K562 (cell line): Measurements from ENCODE around the gene MGA. TPM values are rescaled to one million over a fixed set of nuclear protein-coding genes. Genes with fewer than 3 reads are reported as not detected.

Experiments
- ATAC-seq: fragments of 200-7000 bp; cut with Tn5 transposase; 3 replicates; pipeline ENCODE4 v1.9.1; 2020; ENCODE audit warnings: moderate library complexity
- BruUV-seq: library from RNA; stranded (reverse); fragments of 400-500 nt; replicated peaks from 2 replicates; lab custom pipeline; 2021; lab: Mats Ljungman, UMichigan
- CTCF ChIA-PET: fragments of 300-600 bp; formaldehyde crosslinking; extraction: SDS; loops from one replicate; lab custom pipeline; 2021; ENCODE audit warnings: low intra/inter-chr PET ratio; lab: Yijun Ruan, JAX
- POLR2A ChIA-PET: fragments of 300-600, 350-650 bp; sonication (Branson Sonifier 250); formaldehyde crosslinking; extraction: SDS; loops from one replicate; lab custom pipeline; 2021; ENCODE audit warnings: antibody characterized with exemption, inconsistent platforms; lab: Yijun Ruan, JAX
- DNase-seq, 4 experiments: peaks; one replicate each; pipeline versions ENCODE4 v3.0.0 to v3.0.0-alpha.2; 2011 to 2018; ENCODE audit warnings: low spot score in 3 of 4, mixed read lengths in 3 of 4; ENCODE audit errors: extremely low read depth in 1 of 4
- FAIRE-seq: peaks from 2 replicates; lab custom pipeline; 2011; peaks lifted over from hg19 to GRCh38; lab: Jason Lieb, UNC
- H2AFZ ChIP-seq: 2 replicates; pipeline ENCODE4 v1.6.0; 2011; ENCODE audit warnings: low read depth, low read length, control low read depth, inconsistent platforms
- H3K27ac ChIP-seq: fragments of 200-600 bp; 3 replicates; pipeline ENCODE4 v1.8.0; 2011; ENCODE audit warnings: low read depth, mild to moderate bottlenecking, control low read depth, inconsistent platforms, low read length, moderate library complexity, mixed read lengths; ENCODE audit errors: extremely low read depth
- H3K27me3 ChIP-seq, 2 experiments: fragments of 300-600 bp in 1 of 2; 2 replicates in 1 of 2; 3 replicates in 1 of 2; pipeline versions ENCODE4 v1.6.0 to v1.8.0; 2011; ENCODE audit warnings: inconsistent platforms in 2 of 2, low read length in 2 of 2, mild to moderate bottlenecking in 1 of 2, mixed read lengths in 1 of 2, moderate library complexity in 1 of 2; ENCODE audit not compliant: control insufficient read depth in 2 of 2, insufficient read depth in 2 of 2
- H3K36me3 ChIP-seq: fragments of 300-600 bp; 3 replicates; pipeline ENCODE4 v1.8.0; 2011; ENCODE audit warnings: mild to moderate bottlenecking, low read length, inconsistent platforms; ENCODE audit not compliant: control insufficient read depth, insufficient read depth
- H3K4me1 ChIP-seq, 2 experiments: fragments of 200-600 bp in 1 of 2; replicated peaks in 1 of 2; 2 replicates in 1 of 2; 3 replicates in 1 of 2; pipeline versions ENCODE4 v1.5.1 to v1.8.0; 2011; ENCODE audit warnings: inconsistent platforms in 2 of 2, low read length in 2 of 2, mild to moderate bottlenecking in 1 of 2, mixed read lengths in 1 of 2, moderate library complexity in 1 of 2; ENCODE audit not compliant: control insufficient read depth in 2 of 2, insufficient read depth in 2 of 2
- H3K4me2 ChIP-seq: 2 replicates; pipeline ENCODE4 v1.6.1; 2011; ENCODE audit warnings: low read length, control low read depth, inconsistent platforms, mixed read lengths; ENCODE audit not compliant: insufficient read depth
- H3K4me3 ChIP-seq: fragments of 200-600 bp; sonication (generic), shearing (Covaris generic); 2 replicates; pipeline ENCODE4 v1.5.1; 2016; ENCODE audit warnings: control low read depth, inconsistent platforms
- H3K79me2 ChIP-seq: fragments of 200-600 bp; 3 replicates; pipeline ENCODE4 v1.8.0; 2011; ENCODE audit warnings: low read length, inconsistent platforms; ENCODE audit not compliant: control insufficient read depth, insufficient read depth
- H3K9ac ChIP-seq, 2 experiments: 2 replicates each; pipeline versions ENCODE4 v1.6.0 to v1.6.1; 2011; ENCODE audit warnings: low read depth in 2 of 2, low read length in 2 of 2, control low read depth in 1 of 2, inconsistent platforms in 1 of 2, mild to moderate bottlenecking in 1 of 2, mixed read lengths in 1 of 2; ENCODE audit not compliant: insufficient read depth in 1 of 2
- H3K9me1 ChIP-seq: one replicate; pipeline ENCODE4 v1.6.0; 2011; ENCODE audit warnings: inconsistent platforms, mild to moderate bottlenecking, low read length, moderate library complexity; ENCODE audit not compliant: control insufficient read depth, insufficient read depth
- H3K9me3 ChIP-seq: replicated peaks from 2 replicates; pipeline ENCODE4 v1.5.1; 2011; ENCODE audit warnings: low read depth, low read length, inconsistent platforms; ENCODE audit not compliant: control insufficient read depth, insufficient read depth
- H4K20me1 ChIP-seq: replicated peaks from 2 replicates; pipeline ENCODE4 v1.6.1; 2011; ENCODE audit warnings: low read length, inconsistent platforms, mixed read lengths; ENCODE audit not compliant: control insufficient read depth, insufficient read depth
- BHLHE40 ChIP-seq: IDR thresholded peaks from 2 replicates; pipeline ENCODE4 v1.6.1; 2011; ENCODE audit warnings: low read length, improper control_type of control experiment
- CEBPG ChIP-seq, 3 experiments: fragments of 200-800 bp in 1 of 3; sonication (Bioruptor generic) in 1 of 3; sonication (generic) in 1 of 3; formaldehyde crosslinking in 1 of 3; IDR thresholded peaks in 2 of 3; conservative IDR thresholded peaks in 1 of 3; 2 replicates each; pipeline versions ENCODE4 v1.6.1 to v1.8.0; 2016 to 2022; ENCODE audit warnings: missing compliant biosample characterization in 2 of 3, missing genetic modification characterization in 2 of 3, mild to moderate bottlenecking in 1 of 3, missing genetic modification reagents in 1 of 3
- DDX20 ChIP-seq: fragments of 450-650 bp; IDR thresholded peaks from 2 replicates; pipeline ENCODE4 v1.6.1; 2016; ENCODE audit warnings: missing genetic modification characterization, low read depth, mild to moderate bottlenecking, missing compliant biosample characterization, moderate library complexity
- ETV6 ChIP-seq, 3 experiments: fragments of 150-350 bp in 1 of 3; sonication (generic) in 1 of 3; formaldehyde crosslinking in 1 of 3; IDR thresholded peaks; 2 replicates each; pipeline versions ENCODE4 v1.6.1 to v1.8.0; 2014 to 2022; ENCODE audit warnings: borderline replicate concordance in 2 of 3, low read depth in 2 of 3, antibody characterized with exemption in 1 of 3, low read length in 1 of 3, mild to moderate bottlenecking in 1 of 3, missing genetic modification reagents in 1 of 3
- HCFC1 ChIP-seq: IDR thresholded peaks from 2 replicates; pipeline ENCODE4 v1.6.1; 2012; ENCODE audit warnings: low read depth, low read length, improper control_type of control experiment
- HLTF ChIP-seq: fragments of 450-650 bp; IDR thresholded peaks from 2 replicates; pipeline ENCODE4 v1.6.1; 2016
- HOXB6 ChIP-seq: fragments of 250-450 bp; sonication (Bioruptor Pico); IDR thresholded peaks from 2 replicates; pipeline ENCODE4 v1.5.1; 2022; ENCODE audit warnings: mild to moderate bottlenecking, borderline replicate concordance
- KDM2B ChIP-seq: fragments of 250-450 bp; sonication (Bioruptor Pico); IDR thresholded peaks from 2 replicates; pipeline ENCODE4 v1.8.0; 2021; ENCODE audit warnings: mild to moderate bottlenecking, moderate library complexity
- MYNN ChIP-seq, 2 experiments: sonication (generic); formaldehyde crosslinking in 1 of 2; IDR thresholded peaks; 2 replicates each; pipeline versions ENCODE4 v1.5.0 to v1.6.1; 2016 to 2020; ENCODE audit warnings: antibody characterized with exemption in 1 of 2, missing genetic modification reagents in 1 of 2
- POLR2AphosphoS2 ChIP-seq: IDR thresholded peaks from 2 replicates; pipeline ENCODE4 v1.6.1; 2012; ENCODE audit warnings: low read length, improper control_type of control experiment
- PPARD ChIP-seq: fragments of 250-450 bp; sonication (Bioruptor Pico); IDR thresholded peaks from 2 replicates; pipeline ENCODE4 v1.8.0; 2022; ENCODE audit warnings: inconsistent platforms, mild to moderate bottlenecking, moderate library complexity
- SIN3B ChIP-seq: fragments of 450-650 bp; IDR thresholded peaks from 2 replicates; pipeline ENCODE4 v1.6.1; 2017; ENCODE audit warnings: low read depth, mild to moderate bottlenecking, moderate library complexity
- SOX6 ChIP-seq: fragments of 450-650 bp; IDR thresholded peaks from 2 replicates; pipeline ENCODE4 v1.6.1; 2014; ENCODE audit warnings: mild to moderate bottlenecking
- ZFX ChIP-seq: sonication (generic); formaldehyde crosslinking; IDR thresholded peaks from 2 replicates; pipeline ENCODE4 v1.8.0; 2022; ENCODE audit warnings: mild to moderate bottlenecking, missing genetic modification reagents, moderate library complexity
- ZKSCAN8 ChIP-seq: fragments of 200-800 bp; sonication (Bioruptor generic); IDR thresholded peaks from 2 replicates; pipeline ENCODE4 v1.6.1; 2016; ENCODE audit warnings: missing genetic modification characterization, missing compliant biosample characterization
- ZNF239 ChIP-seq: fragments of 250-450 bp; sonication (Bioruptor Pico); IDR thresholded peaks from 2 replicates; pipeline ENCODE4 v1.4.0; 2020; ENCODE audit warnings: mild to moderate bottlenecking
- ZNF764 ChIP-seq: fragments of 250-450 bp; sonication (Bioruptor Pico); IDR thresholded peaks from 2 replicates; pipeline ENCODE4 v1.4.0; 2020; ENCODE audit warnings: low read depth, mild to moderate bottlenecking, moderate library complexity
- WGBS: fragments of 100-300 bp; shearing (Covaris generic); methylation state at CpG from one replicate; pipeline ENCODE4 v1.1.6; 2016; ENCODE audit warnings: low coverage, mixed read lengths; ENCODE audit not compliant: insufficient coverage; ENCODE audit errors: missing lambda C conversion rate; 5-methylcytosine and 5-hydroxymethylcytosine counted together
- in situ Hi-C: fragments of 300-500 bp; cut with MboI; formaldehyde crosslinking; loops from 4 replicates; pipeline ENCODE4 v1.15.0; 2018; ENCODE audit warnings: inconsistent platforms, mixed read lengths
- intact Hi-C: fragments of 100-400 bp; cut with micrococcal nuclease; formaldehyde crosslinking; loops from 2 replicates; pipeline ENCODE4 v1.14.2; 2022
- polyA plus RNA-seq, 8 experiments: library from polyadenylated mRNA; depleted of rRNA in 4 of 8; stranded (reverse) in 5 of 8; unstranded in 3 of 8; fragments of >200 nt; fragmentation: Nextera tagmentation in 2 of 8; fragmentation: Illumina TruSeq in 1 of 8; extraction: Ambion mirVana in 2 of 8; extraction: Trizol in 1 of 8; gene quantifications; 2 replicates each; pipeline versions ENCODE4 v1.2.1 to v1.2.3, GENCODE V29; 2011 to 2014; ENCODE audit warnings: inconsistent platforms in 1 of 8, missing spikeins in 1 of 8
- total RNA-seq, 7 experiments: library from RNA; depleted of rRNA in 6 of 7; stranded (reverse); fragments of >200 nt in 6 of 7; fragmentation: Illumina TruSeq in 2 of 7; extraction: Trizol in 2 of 7; gene quantifications; 2 replicates each; pipeline versions ENCODE4 v1.2.1 to v1.2.3, GENCODE V29; 2011 to 2021; ENCODE audit warnings: low replicate concordance in 1 of 7
- TF ChIP-seq, protein P1 (sequence below): IDR thresholded peaks from 2 replicates; pipeline ENCODE4 v1.6.1; 2016; ENCODE audit warnings: missing genetic modification characterization, missing compliant biosample characterization

Gene MGA
- total and polyA plus RNA-seq, 9 of the 15 experiments (the other 6 are each of a cell fraction or from before 2014, with no cell fraction given), result 4.7 to 56.1 (median 21.1) TPM

DNA sequence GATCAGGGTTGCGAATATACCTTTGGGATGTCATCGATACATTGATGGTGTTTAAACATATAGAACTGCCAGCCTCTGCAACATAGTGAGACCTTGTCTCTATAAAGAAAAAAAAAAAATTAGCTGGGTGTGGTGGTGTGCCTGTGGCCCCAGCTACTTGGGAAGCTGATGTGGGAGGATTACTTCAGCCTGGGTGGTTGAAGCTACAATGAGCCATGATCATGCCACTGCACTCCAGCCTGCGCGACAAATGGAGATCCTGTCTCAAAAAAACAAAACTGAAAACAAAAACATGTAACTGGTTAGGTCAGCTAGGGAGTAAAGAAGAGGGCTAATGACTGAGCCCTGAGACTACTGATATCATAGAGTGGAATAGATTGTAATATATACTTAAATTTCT lies 30.7 kb upstream of the MGA start (continued):
- TF ChIP-seq, protein P1, sequence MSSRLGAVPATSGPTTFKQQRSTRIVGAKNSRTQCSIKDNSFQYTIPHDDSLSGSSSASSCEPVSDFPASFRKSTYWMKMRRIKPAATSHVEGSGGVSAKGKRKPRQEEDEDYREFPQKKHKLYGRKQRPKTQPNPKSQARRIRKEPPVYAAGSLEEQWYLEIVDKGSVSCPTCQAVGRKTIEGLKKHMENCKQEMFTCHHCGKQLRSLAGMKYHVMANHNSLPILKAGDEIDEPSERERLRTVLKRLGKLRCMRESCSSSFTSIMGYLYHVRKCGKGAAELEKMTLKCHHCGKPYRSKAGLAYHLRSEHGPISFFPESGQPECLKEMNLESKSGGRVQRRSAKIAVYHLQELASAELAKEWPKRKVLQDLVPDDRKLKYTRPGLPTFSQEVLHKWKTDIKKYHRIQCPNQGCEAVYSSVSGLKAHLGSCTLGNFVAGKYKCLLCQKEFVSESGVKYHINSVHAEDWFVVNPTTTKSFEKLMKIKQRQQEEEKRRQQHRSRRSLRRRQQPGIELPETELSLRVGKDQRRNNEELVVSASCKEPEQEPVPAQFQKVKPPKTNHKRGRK, result no peak
- TF ChIP-seq ZKSCAN8 (no peak), BHLHE40 (no peak), SIN3B (no peak), MYNN (IDR thresholded peaks at IDR 0.05) (no peak), MYNN (CRISPR knock-in tag; IDR thresholded peaks at IDR 0.05) (no peak), CEBPG (CRISPR knock-in tag; IDR thresholded peaks at IDR 0.05) (no peak), CEBPG (tag; conservative IDR thresholded peaks at IDR 0.05 in 1 of 2, IDR thresholded peaks at IDR 0.05 in 1 of 2) (no peak), HCFC1 (no peak), PPARD (CRISPR knock-in tag) (no peak)

DNA sequence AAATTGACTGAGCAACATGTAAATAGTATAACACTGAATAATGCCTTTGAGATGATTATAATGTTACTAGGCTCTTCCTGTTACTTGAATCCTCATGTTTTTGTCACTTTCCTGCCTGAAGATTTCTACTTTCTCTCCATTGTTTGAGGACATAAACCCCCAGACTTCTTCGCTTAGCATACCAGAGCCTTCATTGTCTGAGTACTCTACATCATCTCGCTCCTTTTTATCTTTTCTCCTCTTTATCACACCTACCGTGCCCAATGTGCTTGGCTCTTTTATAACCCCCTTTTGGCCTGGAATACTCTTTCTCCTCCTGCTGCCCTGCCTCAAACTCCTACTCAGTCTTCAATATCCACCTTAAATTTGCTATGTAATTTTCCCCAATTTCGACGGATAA lies 30.3 kb upstream of the MGA start:
- intact Hi-C loops (no loop called here), in situ Hi-C loops (no loop called here)
- CTCF ChIA-PET, result no interaction called here
- Histone ChIP-seq H3K4me1 (peaks cover 2 to 10% of the 10 kb centered on the region in 2 experiments; a peak in 2 of 5 replicates), H3K36me3 (no peaks in the 10 kb centered on the region), H3K9me1 (no peaks in the 10 kb centered on the region), H3K4me3 (no peak overlapping the region), H3K79me2 (no peaks in the 10 kb centered on the region), H3K27ac (no peak overlapping the region), H3K9me3 (no peaks in the 10 kb centered on the region), H4K20me1 (no peaks in the 10 kb centered on the region), H3K27me3 (no peaks in the 10 kb centered on the region), H3K4me2 (no peak overlapping the region), H2AFZ (0 out of 2 replicates have a peak overlapping the region, but pooled peaks have one; percentile 35), H3K9ac (no peak overlapping the region)
- no peak for DNase-seq
- BruUV-seq, result no TSS peak
- TF ChIP-seq ZNF764 (CRISPR knock-in tag) (no peak), DDX20 (tag) (no peak), POLR2AphosphoS2 (no peak), ZFX (CRISPR knock-in tag) (no peak), KDM2B (CRISPR knock-in tag) (no peak), HLTF (no peak), SOX6 (no peak), HOXB6 (CRISPR knock-in tag) (no peak), ETV6 (IDR thresholded peaks at IDR 0.05; ENCODE audit: borderline replicate concordance in 1 of 2, low read depth in 2 of 2, low read length in 1 of 2) (no peak), ETV6 (CRISPR knock-in tag; IDR thresholded peaks at IDR 0.05; ENCODE audit: borderline replicate concordance) (no peak), ZNF239 (CRISPR knock-in tag) (no peak)
- no peak for ATAC-seq
- no peak for FAIRE-seq
- POLR2A ChIA-PET, result interaction anchor here (0.8 kb wide), 1 partner anchor 19 kb away, joined by 3 read pairs; no protein-coding TSS in a partner anchor
- 24% methylated on average over 5 of the region's 5 CpGs for WGBS
